GM13976 (cell line): ENCODE data around the gene NACA.
A peak's percentile ranks its signal among the peaks of the same experiment; 100 is the strongest.

Source experiments
- DNase-seq: peaks from one replicate; pipeline ENCODE4 v3.0.0; 2012; ENCODE audit warnings: low spot score
- in situ Hi-C: fragments of 300-500 bp; cut with MboI; formaldehyde crosslinking; loops from one replicate; pipeline ENCODE4 v1.12.0; 2022; ENCODE audit warnings: low sequenced_read_pairs, mixed read lengths, inconsistent platforms; ENCODE audit not compliant: unreplicated experiment
- TF ChIP-seq, protein P1 (sequence below): IDR thresholded peaks from 2 replicates; pipeline ENCODE4 v1.5.1; 2012; ENCODE audit warnings: borderline replicate concordance, mild to moderate bottlenecking; ENCODE audit not compliant: insufficient read depth; ENCODE audit errors: extremely low read depth, missing control alignments, control extremely low read depth

NACA gene

DNA sequence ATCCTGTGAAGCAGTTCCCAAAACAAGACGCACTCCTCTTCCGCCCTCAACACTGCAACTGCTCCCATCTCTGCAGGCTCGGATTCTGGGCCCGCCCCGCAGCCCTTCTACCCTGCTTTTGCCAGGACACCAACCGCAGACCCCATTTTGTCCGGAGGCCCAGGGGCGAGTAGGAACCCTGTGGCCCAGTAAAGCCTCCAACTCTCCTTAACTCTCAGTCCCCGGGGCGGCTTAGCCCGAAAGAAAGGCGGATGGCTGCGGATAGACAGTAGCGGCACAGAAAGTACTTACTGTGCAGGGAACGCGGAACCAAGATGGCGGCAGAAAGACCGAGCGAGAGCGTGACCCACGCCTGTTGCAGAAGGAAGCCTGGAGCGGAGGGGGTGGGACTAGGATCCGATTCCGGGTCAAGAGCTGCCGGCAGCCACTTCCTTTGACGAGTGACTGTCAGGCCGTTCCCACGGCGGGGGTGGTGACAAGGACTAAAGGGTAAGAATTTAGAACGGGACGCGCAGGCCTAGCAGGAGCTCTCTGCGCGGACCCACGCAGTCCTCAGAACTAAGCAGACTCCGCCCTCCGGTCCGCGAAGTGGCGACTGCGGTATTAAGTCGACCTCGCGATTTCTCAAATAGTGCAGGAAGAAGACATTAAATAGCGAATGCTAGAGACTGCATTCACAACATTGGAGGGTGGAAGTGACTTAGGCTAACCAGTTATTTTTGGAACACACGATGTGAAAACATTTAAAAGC, at the start of gene NACA:
NACA (minus strand) TSS at position 328 of the 751 bp plus-strand sequence. CDS start 778 bp downstream, outside the sequence.
- DNase-seq, result peak; percentile 96
- TF ChIP-seq, protein P1, sequence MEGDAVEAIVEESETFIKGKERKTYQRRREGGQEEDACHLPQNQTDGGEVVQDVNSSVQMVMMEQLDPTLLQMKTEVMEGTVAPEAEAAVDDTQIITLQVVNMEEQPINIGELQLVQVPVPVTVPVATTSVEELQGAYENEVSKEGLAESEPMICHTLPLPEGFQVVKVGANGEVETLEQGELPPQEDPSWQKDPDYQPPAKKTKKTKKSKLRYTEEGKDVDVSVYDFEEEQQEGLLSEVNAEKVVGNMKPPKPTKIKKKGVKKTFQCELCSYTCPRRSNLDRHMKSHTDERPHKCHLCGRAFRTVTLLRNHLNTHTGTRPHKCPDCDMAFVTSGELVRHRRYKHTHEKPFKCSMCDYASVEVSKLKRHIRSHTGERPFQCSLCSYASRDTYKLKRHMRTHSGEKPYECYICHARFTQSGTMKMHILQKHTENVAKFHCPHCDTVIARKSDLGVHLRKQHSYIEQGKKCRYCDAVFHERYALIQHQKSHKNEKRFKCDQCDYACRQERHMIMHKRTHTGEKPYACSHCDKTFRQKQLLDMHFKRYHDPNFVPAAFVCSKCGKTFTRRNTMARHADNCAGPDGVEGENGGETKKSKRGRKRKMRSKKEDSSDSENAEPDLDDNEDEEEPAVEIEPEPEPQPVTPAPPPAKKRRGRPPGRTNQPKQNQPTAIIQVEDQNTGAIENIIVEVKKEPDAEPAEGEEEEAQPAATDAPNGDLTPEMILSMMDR, result no peak
- in situ Hi-C loops, result no loop called here

DNA sequence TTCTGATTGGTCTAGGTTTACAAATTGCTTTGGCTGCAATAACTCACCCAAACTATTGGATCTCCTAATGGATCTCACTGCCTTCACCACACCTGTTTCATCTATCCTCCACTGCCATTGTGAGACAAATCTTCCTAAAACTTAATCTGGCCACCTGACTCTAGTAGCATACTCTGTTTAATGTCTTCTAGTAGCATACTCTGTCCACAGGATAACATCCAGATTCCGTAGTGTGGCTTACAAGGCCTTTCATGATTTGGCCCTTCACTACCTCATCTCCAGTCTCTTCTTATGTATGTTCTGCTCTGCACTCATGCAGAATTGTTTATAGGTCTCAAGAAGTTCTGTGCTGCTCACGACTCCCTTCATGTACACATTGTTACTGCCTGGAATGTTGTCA, 48.0 kb upstream of the NACA start:
- in situ Hi-C loops, result no loop called here
- no peak for DNase-seq
- TF ChIP-seq, protein P1, result no peak

DNA sequence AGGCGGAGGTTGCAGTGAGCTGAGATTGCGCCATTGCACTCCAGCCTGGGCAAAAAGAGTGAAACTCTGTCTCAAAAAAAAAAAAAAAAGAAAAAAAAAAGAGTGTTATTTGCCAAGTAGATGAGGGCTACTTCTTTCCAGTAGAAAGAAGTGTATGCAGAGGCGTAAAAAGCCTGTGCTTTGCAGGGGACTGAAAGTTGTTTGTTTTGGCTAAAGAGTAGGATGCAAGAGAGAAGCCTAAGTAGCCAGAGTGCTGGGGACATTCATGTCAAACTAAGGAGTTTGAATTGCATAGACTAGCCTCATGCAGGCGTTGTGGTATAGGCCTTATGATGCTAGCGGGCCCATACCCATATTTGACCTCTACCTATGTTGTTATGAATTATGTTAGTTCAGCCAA, 47.5 kb upstream of the NACA start:
- no peak for DNase-seq
- in situ Hi-C loops, result no loop called here
- TF ChIP-seq, protein P1, result no peak

DNA sequence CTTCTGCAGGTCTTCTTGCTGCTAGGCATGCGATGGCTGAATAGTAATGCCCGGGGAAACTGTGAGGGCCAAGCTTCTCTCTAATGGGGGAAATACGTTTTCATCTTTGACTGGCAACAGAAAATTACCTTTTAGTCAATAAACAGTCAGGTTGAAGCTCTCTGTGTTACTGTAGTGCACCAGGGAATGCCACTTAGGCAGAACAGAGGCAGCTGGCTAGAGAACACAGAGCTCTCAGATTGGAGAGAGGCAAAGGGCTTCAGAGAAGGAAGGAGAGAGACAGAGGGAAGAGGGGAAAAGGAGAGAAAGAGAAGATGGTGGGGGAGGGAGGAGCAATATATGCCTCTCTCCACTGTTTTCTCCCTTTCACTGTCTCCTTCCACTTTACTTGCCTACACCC, 44.8 kb upstream of the NACA start:
- in situ Hi-C loops, result no loop called here
- no peak for DNase-seq
- TF ChIP-seq, protein P1, result no peak

DNA sequence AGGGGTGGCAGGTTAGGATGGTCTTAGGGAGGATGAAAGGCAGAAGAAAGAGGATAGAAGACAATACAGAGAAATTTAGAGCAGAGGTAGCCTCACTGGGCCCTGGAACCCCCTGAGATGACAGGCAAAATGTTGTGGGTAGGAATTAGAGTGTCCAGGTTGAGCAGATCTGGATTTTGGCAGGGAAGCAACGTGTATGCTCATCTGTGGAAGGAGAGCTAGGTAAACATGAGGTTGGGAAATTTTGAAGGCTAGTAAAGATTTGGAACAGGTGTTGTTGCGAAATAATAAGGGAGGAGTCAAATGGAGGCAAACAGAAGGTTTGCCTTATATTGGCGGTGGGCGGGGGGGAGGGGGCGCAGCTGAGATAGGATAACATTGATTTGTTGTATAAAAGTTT, 43.3 kb upstream of the NACA start:
- in situ Hi-C loops, result no loop called here
- TF ChIP-seq, protein P1, result no peak
- no peak for DNase-seq

DNA sequence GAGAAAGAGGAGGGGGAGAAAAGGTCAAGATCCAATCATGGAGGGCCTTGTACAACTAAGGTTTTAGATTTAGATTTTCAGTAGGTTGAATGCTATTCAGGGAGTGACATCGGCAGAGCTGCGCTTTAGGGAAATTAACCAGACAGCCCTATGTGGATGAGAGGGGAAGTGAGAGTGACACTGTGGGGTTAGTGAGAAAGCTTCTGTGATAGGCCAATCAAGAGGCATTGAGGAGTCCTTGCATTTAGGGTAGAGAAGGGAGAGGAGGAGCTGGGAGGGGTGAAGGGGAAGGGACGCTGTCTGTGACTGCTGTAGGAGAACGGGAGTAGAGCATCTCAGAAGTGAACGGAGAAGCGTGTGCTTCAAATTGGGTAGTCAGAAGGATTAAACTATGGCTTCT, 41.4 kb upstream of the NACA start:
- TF ChIP-seq, protein P1, result no peak
- in situ Hi-C loops, result no loop called here
- peak; percentile 78 for DNase-seq
